HG02642 (cell line): ENCODE results near the gene MMRN1.

Experiments used
- ATAC-seq: cut with Tn5 transposase; IDR thresholded peaks from one replicate; pipeline ENCODE4 v1.9.1; 2021; ENCODE audit warnings: mild to moderate bottlenecking; ENCODE audit not compliant: unreplicated experiment, poor library complexity

Gene MMRN1

DNA sequence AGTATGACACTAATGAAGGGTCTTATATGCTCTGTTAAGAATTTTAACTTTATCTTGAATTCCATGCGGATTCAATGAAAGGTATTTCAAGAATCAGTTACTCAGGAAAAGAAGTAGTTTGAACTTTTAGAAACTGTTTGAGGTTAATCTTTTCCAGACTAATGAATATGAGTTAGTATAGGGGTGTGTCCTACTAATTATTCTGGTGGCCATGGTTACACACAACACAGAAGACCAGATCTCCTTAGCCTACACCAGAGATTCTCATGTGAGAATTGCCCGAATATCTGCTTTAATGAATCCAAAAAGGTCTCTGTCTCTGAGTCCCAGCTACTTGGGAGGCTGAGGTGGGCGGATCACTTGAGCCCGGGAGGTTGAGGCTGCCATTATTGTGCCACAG lies 100.4 kb downstream of the MMRN1 start:
- ATAC-seq, result no peak

- ATAC-seq, result no peak
Measured at GRCh38 chr4:89995814-89996213, 101.2 kb downstream of the MMRN1 start.

DNA sequence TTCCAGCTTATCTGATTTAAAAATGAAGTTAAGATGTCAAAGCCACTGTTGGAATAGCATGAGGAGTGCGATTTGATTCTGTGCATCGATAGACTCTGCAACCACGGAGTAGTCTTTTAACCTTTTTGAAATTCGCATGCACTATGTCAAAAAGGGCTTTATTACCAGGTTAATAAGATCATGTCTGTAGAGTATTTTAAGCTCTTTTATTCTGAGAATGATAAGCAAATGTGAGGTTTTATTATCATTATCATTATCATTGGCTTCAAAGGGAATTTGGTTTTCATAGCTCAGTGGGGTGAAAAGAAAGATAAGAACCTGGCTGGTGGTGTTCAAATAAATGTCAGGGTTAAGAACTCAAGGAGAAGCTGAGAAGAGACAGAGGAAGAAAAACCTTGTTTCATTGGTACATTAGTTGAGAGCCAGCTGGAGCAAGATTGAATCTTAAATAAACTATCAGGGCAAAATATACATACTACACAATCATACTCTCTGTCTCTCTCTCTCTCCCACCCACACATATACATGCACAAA lies 102.6 kb downstream of the MMRN1 start:
- ATAC-seq, result no peak

DNA sequence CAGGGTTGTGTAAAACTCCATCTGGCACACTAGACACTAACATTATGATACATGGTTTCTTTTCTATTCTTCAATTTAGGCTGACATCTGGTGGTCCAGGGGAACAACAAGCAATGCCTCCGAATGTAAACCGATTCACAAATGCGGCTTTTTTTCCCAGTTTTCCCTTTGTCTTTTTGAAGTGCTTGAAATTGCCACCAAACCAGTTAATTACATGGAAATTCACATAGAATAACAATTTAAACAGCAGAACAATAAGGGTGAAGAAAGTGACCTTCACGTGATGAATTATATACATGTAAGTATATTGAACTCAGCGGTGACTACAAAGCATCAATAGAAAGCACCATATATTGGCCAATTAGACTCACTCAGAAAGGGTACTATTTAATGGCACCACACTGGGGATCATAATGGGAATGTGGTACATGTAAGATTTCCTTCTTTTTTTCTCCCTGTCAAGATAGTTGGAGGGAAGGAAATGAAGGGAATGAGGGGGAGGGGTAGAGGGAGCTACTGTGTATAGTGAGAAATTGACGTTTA lies 103.9 kb downstream of the MMRN1 start:
- no peak for ATAC-seq

DNA sequence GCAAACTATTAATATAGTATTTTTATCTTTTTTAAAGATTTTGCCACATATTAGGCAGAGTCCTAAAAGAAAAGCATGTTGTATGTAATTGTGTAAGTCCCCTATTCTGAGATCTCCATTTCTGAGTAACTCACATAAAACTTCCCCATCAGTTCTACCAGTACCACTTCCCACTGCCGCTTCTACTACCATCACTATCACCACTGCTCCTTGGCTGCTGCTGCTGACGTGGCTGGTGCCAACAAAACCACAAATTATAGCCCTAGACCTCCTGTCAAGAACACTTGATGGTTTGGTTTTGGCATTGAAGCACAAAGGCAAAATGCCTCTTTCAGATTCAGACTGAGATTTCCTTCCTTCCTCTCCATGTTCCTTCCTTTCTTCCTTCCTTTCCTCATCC lies 106.4 kb downstream of the MMRN1 start:
- ATAC-seq, result no peak

DNA sequence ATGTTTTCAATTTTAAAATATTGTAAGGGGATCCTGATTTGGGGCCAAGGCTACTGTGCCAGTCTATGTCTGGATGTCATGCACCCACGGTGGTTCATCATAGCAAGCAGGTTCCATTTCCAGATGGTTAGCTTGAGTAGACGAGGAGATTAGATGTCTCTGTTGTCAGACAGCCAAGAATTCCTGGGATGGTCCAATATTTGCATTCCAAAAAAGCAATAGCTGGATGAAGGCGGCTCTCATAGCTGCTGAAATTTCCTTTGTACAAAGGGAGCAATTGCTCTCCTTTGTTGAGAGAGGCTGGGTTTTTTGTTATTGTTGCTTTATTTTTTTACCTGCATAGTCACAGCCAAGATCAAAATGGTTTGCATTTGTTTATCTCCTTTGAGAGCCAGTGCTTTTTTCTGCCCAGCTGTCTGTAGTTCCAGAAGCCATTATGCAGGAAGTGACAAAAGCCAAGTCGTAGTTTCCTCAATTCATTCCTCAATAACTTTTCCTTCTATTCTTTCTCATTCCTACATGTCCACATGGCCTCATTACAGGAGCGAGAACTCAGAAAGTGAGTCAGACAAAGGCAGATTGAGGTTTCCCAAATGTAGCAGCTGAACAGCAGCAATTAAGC lies 107.9 kb downstream of the MMRN1 start:
- no peak for ATAC-seq
